OCI-LY7 (cell line): ENCODE data around the gene PLAC1.

Experiments
- EZH2phosphoT487 ChIP-seq: fragments of 200-600 bp; sonication (generic); IDR thresholded peaks from 2 replicates; pipeline ENCODE4 v1.6.1; 2018; ENCODE audit warnings: low read depth, borderline replicate concordance, mild to moderate bottlenecking, mixed run types, antibody characterized with exemption, low read length, moderate library complexity, mixed read lengths
- TF ChIP-seq, protein P1 (sequence below): fragments of 200-600 bp; sonication (generic); conservative IDR thresholded peaks from 2 replicates; pipeline ENCODE4 v1.5.1; 2014; ENCODE audit warnings: mild to moderate bottlenecking, antibody characterized with exemption, low read length, moderate library complexity, mixed read lengths

DNA sequence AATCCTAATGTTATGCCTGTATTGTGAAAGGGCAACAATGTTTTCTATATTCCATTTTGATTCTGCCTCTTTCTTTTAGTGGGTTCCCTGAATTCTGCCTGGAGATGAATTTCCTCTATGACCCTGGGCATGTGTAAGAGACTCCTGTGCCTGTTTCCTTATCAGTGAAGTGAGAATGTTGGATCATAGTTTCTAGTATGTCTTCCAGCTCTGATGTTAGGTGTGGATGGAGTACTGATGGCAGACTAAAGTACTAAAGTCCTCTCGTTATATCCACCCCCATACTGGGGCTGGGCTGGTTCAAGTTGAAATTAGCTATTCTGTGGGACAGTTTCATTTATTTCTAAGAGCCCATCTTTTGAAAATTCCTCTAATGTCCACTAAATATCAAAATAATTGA is 29.6 kb downstream of the PLAC1 start:
- TF ChIP-seq, protein P1, sequence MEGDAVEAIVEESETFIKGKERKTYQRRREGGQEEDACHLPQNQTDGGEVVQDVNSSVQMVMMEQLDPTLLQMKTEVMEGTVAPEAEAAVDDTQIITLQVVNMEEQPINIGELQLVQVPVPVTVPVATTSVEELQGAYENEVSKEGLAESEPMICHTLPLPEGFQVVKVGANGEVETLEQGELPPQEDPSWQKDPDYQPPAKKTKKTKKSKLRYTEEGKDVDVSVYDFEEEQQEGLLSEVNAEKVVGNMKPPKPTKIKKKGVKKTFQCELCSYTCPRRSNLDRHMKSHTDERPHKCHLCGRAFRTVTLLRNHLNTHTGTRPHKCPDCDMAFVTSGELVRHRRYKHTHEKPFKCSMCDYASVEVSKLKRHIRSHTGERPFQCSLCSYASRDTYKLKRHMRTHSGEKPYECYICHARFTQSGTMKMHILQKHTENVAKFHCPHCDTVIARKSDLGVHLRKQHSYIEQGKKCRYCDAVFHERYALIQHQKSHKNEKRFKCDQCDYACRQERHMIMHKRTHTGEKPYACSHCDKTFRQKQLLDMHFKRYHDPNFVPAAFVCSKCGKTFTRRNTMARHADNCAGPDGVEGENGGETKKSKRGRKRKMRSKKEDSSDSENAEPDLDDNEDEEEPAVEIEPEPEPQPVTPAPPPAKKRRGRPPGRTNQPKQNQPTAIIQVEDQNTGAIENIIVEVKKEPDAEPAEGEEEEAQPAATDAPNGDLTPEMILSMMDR, result no peak
- no peak for TF ChIP-seq EZH2phosphoT487
